ENCODE data around the gene KCTD21. TPM values are rescaled to one million over a fixed set of nuclear protein-coding genes. Genes with fewer than 3 reads are reported as not detected.

The KCTD21 gene
- total RNA-seq, 1 experiment from 2014 or later, result 3.0 TPM

DNA sequence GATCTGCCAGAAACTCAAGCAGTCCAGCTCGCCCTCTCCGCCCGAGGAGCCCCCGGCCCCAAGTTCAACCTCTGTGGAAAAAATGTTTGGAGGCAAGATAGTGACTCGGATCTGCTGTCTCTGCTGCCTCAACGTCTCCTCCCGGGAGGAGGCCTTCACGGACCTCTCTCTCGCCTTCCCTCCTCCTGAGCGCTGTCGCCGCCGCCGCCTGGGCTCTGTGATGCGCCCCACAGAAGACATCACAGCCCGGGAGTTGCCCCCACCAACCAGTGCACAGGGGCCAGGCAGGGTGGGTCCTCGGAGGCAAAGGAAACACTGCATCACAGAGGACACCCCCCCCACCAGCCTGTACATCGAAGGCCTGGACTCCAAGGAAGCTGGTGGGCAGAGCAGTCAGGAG is 21.1 kb upstream of the KCTD21 start (continued):
- TF ChIP-seq EZH2phosphoT487 (IDR thresholded peaks at IDR 0.05; ENCODE audit: borderline replicate concordance) (no peak), EZH2 (IDR thresholded peaks at IDR 0.05) (no peak)

GRCh38 chr11:78208257-78209165 is 20.1 kb upstream of the KCTD21 start:
- ChIA-PET RAD21 (ENCODE audit: low non-redundant PET in 1 of 2, low total read pairs in 2 of 2, uncharacterized antibody in 2 of 2, unreplicated experiment in 2 of 2) (no interaction called here), CTCF (no interaction called here), POLR2A (no interaction called here)
- no peak overlapping the region for H3K9ac ChIP-seq (ENCODE audit: low read length)
- no peak for DNase-seq (ENCODE audit: low read depth, low spot score)
- H3K79me2 ChIP-seq (ENCODE audit: insufficient read depth, low read length), result no peaks in the 10 kb centered on the region
- TF ChIP-seq EZH2phosphoT487 (IDR thresholded peaks at IDR 0.05; ENCODE audit: borderline replicate concordance) (no peak), SIN3A (IDR thresholded peaks at IDR 0.05; ENCODE audit: low read depth) (no peak), CEBPB (IDR thresholded peaks at IDR 0.05; ENCODE audit: low read depth) (no peak), ELF1 (IDR thresholded peaks at IDR 0.05; ENCODE audit: borderline replicate concordance, low read depth) (no peak), EGR1 (IDR thresholded peaks at IDR 0.05; ENCODE audit: low read depth) (no peak), EZH2 (IDR thresholded peaks at IDR 0.05) (no peak), CBX3 (IDR thresholded peaks at IDR 0.05; ENCODE audit: low read depth) (no peak), SRF (IDR thresholded peaks at IDR 0.05; ENCODE audit: low read depth) (no peak), JUND (IDR thresholded peaks at IDR 0.05) (no peak), REST (IDR thresholded peaks at IDR 0.05; ENCODE audit: low read depth) (no peak), ZBTB33 (IDR thresholded peaks at IDR 0.05; ENCODE audit: extremely low read depth, insufficient replicate concordance, low read length) (no peak)
- TF ChIP-seq, protein P1, sequence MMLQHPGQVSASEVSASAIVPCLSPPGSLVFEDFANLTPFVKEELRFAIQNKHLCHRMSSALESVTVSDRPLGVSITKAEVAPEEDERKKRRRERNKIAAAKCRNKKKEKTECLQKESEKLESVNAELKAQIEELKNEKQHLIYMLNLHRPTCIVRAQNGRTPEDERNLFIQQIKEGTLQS (IDR thresholded peaks at IDR 0.05), result no peak
- H3K4me1 ChIP-seq (ENCODE audit: control insufficient read depth in 1 of 2, insufficient read depth in 2 of 2, low read length in 2 of 2), result no peaks in the 10 kb centered on the region
- H3K36me3 ChIP-seq (ENCODE audit: control insufficient read depth in 1 of 2, insufficient read depth in 2 of 2, low read length in 2 of 2), result peaks cover 0 to 6% of the 10 kb centered on the region in 2 experiments; a peak in 1 of 4 replicates
- H3K9me3 ChIP-seq (ENCODE audit: control insufficient read depth in 1 of 2, insufficient read depth in 1 of 2, low read depth in 1 of 2, low read length in 2 of 2), result no peaks in the 10 kb centered on the region
- no peaks in the 10 kb centered on the region for H3K9me2 ChIP-seq (ENCODE audit: insufficient read depth)
- no peaks in the 10 kb centered on the region for H3K27me3 ChIP-seq (ENCODE audit: insufficient read depth, low read length)
- no peaks in the 10 kb centered on the region for H4K20me1 ChIP-seq (ENCODE audit: insufficient read depth)
- BruUV-seq (replicated peaks), result no TSS peak
- H2AFZ ChIP-seq (ENCODE audit: low read depth, low read length, poor library complexity, severe bottlenecking), result no peak overlapping the region
- H3K27ac ChIP-seq (ENCODE audit: low read depth, low read length), result no peak overlapping the region
- intact Hi-C loops (cut with micrococcal nuclease), result no loop called here
- no peak overlapping the region for H3K4me3 ChIP-seq (replicated peaks in 1 of 2; ENCODE audit: low read depth in 1 of 2, low read length in 2 of 2)
- no peak overlapping the region for H3K4me2 ChIP-seq (ENCODE audit: low read length)
- no peak for ATAC-seq

Measured in HCT116 (cell line).